ENCODE measurements around the gene ZNF658.
"Not testable (repeated sequence)": the region's sequence is repeated elsewhere in the genome, so short reads cannot be mapped to it uniquely, and the experiment has no call there.

- not testable (repeated sequence) for TF ChIP-seq CTCF (conservative IDR thresholded peaks at IDR 0.05); ZFX (IDR thresholded peaks at IDR 0.05)
These were observed 35.8 kb downstream of the ZNF658 start for GRCh38 chr9:66936194-66936870.
